ENCODE measurements around the gene SIM1. TPM values are rescaled to one million over a fixed set of nuclear protein-coding genes. Genes with fewer than 3 reads are reported as not detected.

SIM1 gene
- total RNA-seq, result not detected

GRCh38 chr6:100464903-100465700 lies at the start of gene SIM1:
Gene SIM1 (minus strand): TSS chr6:100464921. CDS start chr6:100463468, 1,453 bp downstream.
- peaks cover 14% of the 10 kb centered on the region for H3K9me3 Mint-ChIP-seq
- peaks cover 16% of the 10 kb centered on the region for H3K4me1 Mint-ChIP-seq
- peak within 1 kb of the TSS; percentile 25 for H3K27ac Mint-ChIP-seq
- peak within 1 kb of the TSS; percentile 29 for H3K4me3 Mint-ChIP-seq
- peaks cover 97% of the 10 kb centered on the region for H3K27me3 Mint-ChIP-seq
- no peak for DNase-seq
- peaks cover 14% of the 10 kb centered on the region for H3K36me3 Mint-ChIP-seq

GRCh38 chr6:100512203-100512862 lies 47.6 kb upstream of the SIM1 start:
- Mint-ChIP-seq H3K4me3 (no peak overlapping the region), H3K4me1 (no peaks in the 10 kb centered on the region), H3K9me3 (peaks cover 1% of the 10 kb centered on the region), H3K27me3 (no peaks in the 10 kb centered on the region), H3K27ac (no peak overlapping the region), H3K36me3 (peaks cover 50% of the 10 kb centered on the region)
- DNase-seq, result no peak

- Mint-ChIP-seq H3K36me3 (peaks cover 44% of the 10 kb centered on the region), H3K4me3 (no peak overlapping the region), H3K9me3 (peaks cover 1% of the 10 kb centered on the region), H3K27me3 (no peaks in the 10 kb centered on the region), H3K27ac (no peak overlapping the region), H3K4me1 (no peaks in the 10 kb centered on the region)
- DNase-seq, result no peak
Measured at GRCh38 chr6:100509101-100509500, 44.4 kb upstream of the SIM1 start.

GRCh38 chr6:100506651-100507050 lies 41.9 kb upstream of the SIM1 start:
- H3K36me3 Mint-ChIP-seq, result peaks cover 28% of the 10 kb centered on the region
- no peak overlapping the region for H3K27ac Mint-ChIP-seq
- peaks cover 1% of the 10 kb centered on the region for H3K9me3 Mint-ChIP-seq
- H3K4me1 Mint-ChIP-seq, result no peaks in the 10 kb centered on the region
- DNase-seq, result no peak
- no peaks in the 10 kb centered on the region for H3K27me3 Mint-ChIP-seq
- H3K4me3 Mint-ChIP-seq, result no peak overlapping the region

- H3K4me1 Mint-ChIP-seq, result no peaks in the 10 kb centered on the region
- H3K36me3 Mint-ChIP-seq, result peaks cover 16% of the 10 kb centered on the region
- peaks cover 3% of the 10 kb centered on the region for H3K27me3 Mint-ChIP-seq
- DNase-seq, result no peak
- H3K9me3 Mint-ChIP-seq, result peaks cover 1% of the 10 kb centered on the region
- H3K27ac Mint-ChIP-seq, result no peak overlapping the region
- no peak overlapping the region for H3K4me3 Mint-ChIP-seq
Measured at GRCh38 chr6:100504786-100505737, 40.3 kb upstream of the SIM1 start.

GRCh38 chr6:100503043-100503705 lies 38.5 kb upstream of the SIM1 start:
- peaks cover 8% of the 10 kb centered on the region for H3K9me3 Mint-ChIP-seq
- H3K27me3 Mint-ChIP-seq, result peaks cover 14% of the 10 kb centered on the region
- H3K27ac Mint-ChIP-seq, result no peak overlapping the region
- H3K4me3 Mint-ChIP-seq, result no peak overlapping the region
- no peak for DNase-seq
- no peaks in the 10 kb centered on the region for H3K4me1 Mint-ChIP-seq
- H3K36me3 Mint-ChIP-seq, result peaks cover 5% of the 10 kb centered on the region

- no peak for DNase-seq
- Mint-ChIP-seq H3K27ac (no peak overlapping the region), H3K4me3 (no peak overlapping the region), H3K9me3 (peaks cover 5% of the 10 kb centered on the region), H3K36me3 (peaks cover 1% of the 10 kb centered on the region), H3K27me3 (peaks cover 44% of the 10 kb centered on the region), H3K4me1 (no peaks in the 10 kb centered on the region)
Measured at GRCh38 chr6:100493206-100493888, 28.6 kb upstream of the SIM1 start.

- DNase-seq, result no peak
- Mint-ChIP-seq H3K27ac (no peak overlapping the region), H3K9me3 (peaks cover 5% of the 10 kb centered on the region), H3K4me1 (no peaks in the 10 kb centered on the region), H3K4me3 (no peak overlapping the region), H3K27me3 (peaks cover 50% of the 10 kb centered on the region), H3K36me3 (no peaks in the 10 kb centered on the region)
Measured at GRCh38 chr6:100491952-100492670, 27.4 kb upstream of the SIM1 start.

GRCh38 chr6:100490065-100490464 lies 25.3 kb upstream of the SIM1 start:
- H3K36me3 Mint-ChIP-seq, result no peaks in the 10 kb centered on the region
- H3K27ac Mint-ChIP-seq, result no peak overlapping the region
- H3K4me1 Mint-ChIP-seq, result no peaks in the 10 kb centered on the region
- H3K9me3 Mint-ChIP-seq, result no peaks in the 10 kb centered on the region
- peaks cover 50% of the 10 kb centered on the region for H3K27me3 Mint-ChIP-seq
- DNase-seq, result no peak
- no peak overlapping the region for H3K4me3 Mint-ChIP-seq

GRCh38 chr6:100488244-100488643 lies 23.5 kb upstream of the SIM1 start:
- H3K36me3 Mint-ChIP-seq, result no peaks in the 10 kb centered on the region
- H3K27ac Mint-ChIP-seq, result no peak overlapping the region
- peaks cover 45% of the 10 kb centered on the region for H3K27me3 Mint-ChIP-seq
- no peak overlapping the region for H3K4me3 Mint-ChIP-seq
- no peaks in the 10 kb centered on the region for H3K9me3 Mint-ChIP-seq
- H3K4me1 Mint-ChIP-seq, result no peaks in the 10 kb centered on the region
- DNase-seq, result no peak

GRCh38 chr6:100487638-100488037 lies 22.9 kb upstream of the SIM1 start:
- Mint-ChIP-seq H3K4me1 (no peaks in the 10 kb centered on the region), H3K9me3 (no peaks in the 10 kb centered on the region), H3K27ac (no peak overlapping the region), H3K27me3 (peaks cover 39% of the 10 kb centered on the region), H3K36me3 (no peaks in the 10 kb centered on the region), H3K4me3 (no peak overlapping the region)
- no peak for DNase-seq

- H3K27ac Mint-ChIP-seq, result no peak overlapping the region
- no peaks in the 10 kb centered on the region for H3K9me3 Mint-ChIP-seq
- peaks cover 23% of the 10 kb centered on the region for H3K27me3 Mint-ChIP-seq
- H3K36me3 Mint-ChIP-seq, result no peaks in the 10 kb centered on the region
- H3K4me3 Mint-ChIP-seq, result no peak overlapping the region
- no peak for DNase-seq
- H3K4me1 Mint-ChIP-seq, result no peaks in the 10 kb centered on the region
Measured at GRCh38 chr6:100485268-100485667, 20.5 kb upstream of the SIM1 start.

GRCh38 chr6:100484474-100484873 lies 19.8 kb upstream of the SIM1 start:
- H3K36me3 Mint-ChIP-seq, result no peaks in the 10 kb centered on the region
- no peak for DNase-seq
- peaks cover 19% of the 10 kb centered on the region for H3K27me3 Mint-ChIP-seq
- no peaks in the 10 kb centered on the region for H3K9me3 Mint-ChIP-seq
- H3K4me1 Mint-ChIP-seq, result no peaks in the 10 kb centered on the region
- no peak overlapping the region for H3K27ac Mint-ChIP-seq
- no peak overlapping the region for H3K4me3 Mint-ChIP-seq

- H3K4me3 Mint-ChIP-seq, result no peak overlapping the region
- H3K27me3 Mint-ChIP-seq, result peaks cover 11% of the 10 kb centered on the region
- H3K36me3 Mint-ChIP-seq, result no peaks in the 10 kb centered on the region
- H3K4me1 Mint-ChIP-seq, result no peaks in the 10 kb centered on the region
- no peak overlapping the region for H3K27ac Mint-ChIP-seq
- no peaks in the 10 kb centered on the region for H3K9me3 Mint-ChIP-seq
- DNase-seq, result no peak
Measured at GRCh38 chr6:100482698-100483097, 18.0 kb upstream of the SIM1 start.

All from activated naive CD8-positive, alpha-beta T cell treated with anti-CD3 and anti-CD28 coated beads for 36 hours (primary cell).